GM13977 (cell line): ENCODE data around the gene CXCR5.

Experiments
- DNase-seq: peaks from one replicate; pipeline ENCODE4 v3.0.0; 2012; ENCODE audit warnings: low spot score
- CTCF ChIP-seq: IDR thresholded peaks from 2 replicates; pipeline ENCODE4 v1.5.1; 2012; ENCODE audit warnings: mild to moderate bottlenecking, control low read depth; ENCODE audit not compliant: insufficient read depth; ENCODE audit errors: extremely low read depth, missing control alignments
- in situ Hi-C: fragments of 300-500 bp; cut with MboI; formaldehyde crosslinking; loops from one replicate; pipeline ENCODE4 v1.12.0; 2022; ENCODE audit warnings: low sequenced_read_pairs, low pct_unique_long_range_greater_than_20kb, mixed read lengths, inconsistent platforms; ENCODE audit not compliant: unreplicated experiment

CXCR5 gene

GRCh38 chr11:118921121-118921928 lies 37.6 kb downstream of the CXCR5 start:
- no peak for TF ChIP-seq CTCF
- no peak for DNase-seq
- in situ Hi-C loops = no loop called here

GRCh38 chr11:118921929-118922744 lies 38.4 kb downstream of the CXCR5 start:
- no peak for DNase-seq
- in situ Hi-C loops = no loop called here
- TF ChIP-seq CTCF = no peak

DNA sequence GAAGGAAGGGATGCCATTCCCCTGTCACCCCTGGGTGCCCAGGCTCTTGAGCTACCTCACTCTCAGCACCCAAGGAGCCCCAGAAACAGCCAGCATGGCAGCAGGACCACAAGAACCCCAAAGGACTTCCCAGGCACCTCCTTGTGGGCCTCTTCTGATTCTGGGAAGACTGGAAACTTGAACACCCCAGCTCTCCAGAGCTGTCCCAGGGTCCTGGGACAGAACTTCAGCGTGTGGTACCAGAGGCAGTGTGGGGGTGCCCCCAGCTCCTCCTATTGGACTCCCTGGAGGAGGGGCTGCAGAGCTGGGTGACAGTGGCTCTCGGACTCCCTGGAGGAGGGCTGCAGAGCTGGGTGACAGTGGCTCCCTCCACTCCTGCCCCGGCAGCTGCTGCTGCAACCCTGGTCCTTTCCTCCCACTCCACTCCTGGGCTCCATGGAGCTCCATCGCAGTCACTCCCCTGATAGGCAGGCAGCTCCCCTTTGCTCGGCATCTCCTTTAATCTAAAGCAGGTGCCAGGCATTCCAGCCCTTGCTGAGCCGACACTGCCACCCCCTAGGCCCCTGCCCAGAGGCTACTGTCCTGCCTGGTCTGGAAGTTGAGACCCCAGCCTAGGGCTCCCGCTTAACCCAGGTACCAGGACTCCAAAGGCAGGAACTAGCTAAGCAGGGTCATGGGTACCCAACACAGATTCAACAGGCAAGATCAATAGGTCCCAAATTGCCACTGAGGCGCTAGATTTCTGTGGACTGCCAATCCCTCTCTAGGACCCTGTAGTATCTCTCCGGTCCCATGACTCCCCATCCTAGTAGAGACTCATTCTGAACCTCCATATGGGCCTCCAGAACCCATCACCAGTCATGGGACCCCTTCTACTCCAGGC lies 39.3 kb downstream of the CXCR5 start:
- DNase-seq = no peak
- in situ Hi-C loops = no loop called here
- TF ChIP-seq CTCF = no peak

DNA sequence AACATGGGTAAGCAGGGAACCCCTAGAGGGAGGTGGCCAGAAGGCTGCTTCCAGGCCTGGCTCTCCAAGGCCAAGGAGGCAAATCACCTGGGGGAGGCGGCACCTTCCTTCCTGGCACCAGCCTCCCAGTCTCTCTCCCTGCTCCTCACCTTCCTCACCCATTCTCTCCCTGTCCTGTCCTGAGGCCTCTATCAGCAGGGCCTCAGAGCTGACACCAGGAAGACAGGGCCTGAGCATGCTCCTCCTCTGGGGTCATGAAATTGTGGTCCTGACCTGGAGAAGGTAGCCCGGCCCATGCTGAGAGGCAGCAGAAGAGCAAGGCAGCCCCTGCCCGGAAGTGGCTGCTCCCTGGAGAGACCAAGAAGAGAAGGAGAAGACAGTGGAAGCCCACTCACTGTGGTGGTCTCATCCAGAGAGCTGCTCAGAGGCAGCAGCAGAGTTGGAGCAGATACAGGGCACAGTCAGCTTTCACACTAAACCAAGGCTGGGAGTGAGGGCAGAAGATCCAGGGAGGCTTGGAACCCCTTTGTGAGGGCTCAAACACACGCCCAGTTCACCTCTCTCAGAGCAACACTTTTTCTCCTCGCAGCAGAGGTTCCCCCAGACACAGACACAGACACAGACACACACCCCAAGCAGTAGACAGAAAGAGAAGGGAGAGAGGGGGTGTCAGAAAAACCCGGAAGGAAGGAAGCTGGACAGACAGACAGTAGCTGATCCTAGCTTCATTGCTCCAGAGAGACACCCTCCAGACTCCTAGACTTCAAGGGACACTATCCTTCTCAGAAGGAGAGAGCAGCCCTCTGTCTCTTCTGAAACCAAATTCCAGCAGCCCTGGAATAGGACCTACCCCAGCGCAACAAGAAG lies 40.3 kb downstream of the CXCR5 start:
- in situ Hi-C loops = no loop called here
- no peak for DNase-seq
- no peak for TF ChIP-seq CTCF

- no peak for TF ChIP-seq CTCF
- in situ Hi-C loops = loop anchor here (25.0 kb wide), 1 partner anchor 238 kb away; the partner anchor contains the start of gene TREH
- DNase-seq = peak; percentile 87
Measured at GRCh38 chr11:118924591-118925585, 41.2 kb downstream of the CXCR5 start.
